Anterior cingulate cortex (tissue), 58 donors: Measurements from ENCODE around the gene POLA1.

Experiments used
- DNase-seq, 58 donors: peaks; one replicate each; lab custom pipeline; 2025; lab: John Stamatoyannopoulos, UW

Gene POLA1

DNA sequence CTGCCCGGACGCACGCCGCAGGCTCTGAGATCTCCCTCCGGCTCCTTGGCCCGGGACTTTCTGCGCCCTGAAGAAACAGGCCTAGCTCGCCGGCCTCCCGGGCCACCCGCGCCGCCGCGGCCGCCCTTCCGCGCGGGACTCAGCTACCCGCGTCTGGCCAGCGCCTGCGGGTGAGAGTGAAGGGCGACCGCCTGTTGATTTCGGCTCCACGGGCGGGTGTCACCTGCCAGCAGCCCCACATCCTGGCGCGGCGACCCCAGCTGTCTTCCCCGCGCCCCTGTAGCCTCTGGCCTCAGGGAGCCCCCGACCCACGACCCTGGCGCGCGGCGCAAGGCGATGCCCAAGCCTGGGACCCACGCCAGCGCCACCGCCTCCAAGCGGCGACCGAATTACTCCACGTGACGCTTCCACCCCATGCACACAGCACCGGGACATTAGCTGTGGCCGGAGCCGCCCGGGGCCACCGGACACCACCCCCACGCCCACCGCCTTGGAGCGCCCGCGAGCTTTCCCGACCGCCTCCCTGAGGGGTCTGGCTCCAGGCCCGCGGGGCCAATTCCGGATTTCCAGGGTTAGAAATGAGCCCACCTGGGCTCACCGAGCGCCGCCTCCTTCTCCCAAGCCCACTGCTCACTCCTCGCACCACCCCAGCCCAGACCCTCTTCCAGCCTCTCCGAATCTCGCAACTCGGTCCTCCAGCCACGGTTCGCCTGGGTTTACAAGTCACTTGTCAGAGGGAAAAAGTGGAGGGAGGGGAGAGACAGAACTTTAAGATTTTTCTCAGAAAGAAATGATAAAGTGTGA is 311.9 kb downstream of the POLA1 start:
- DNase-seq = peak in 11 of 58 donors; percentile 1 to 49 (median 14)

DNA sequence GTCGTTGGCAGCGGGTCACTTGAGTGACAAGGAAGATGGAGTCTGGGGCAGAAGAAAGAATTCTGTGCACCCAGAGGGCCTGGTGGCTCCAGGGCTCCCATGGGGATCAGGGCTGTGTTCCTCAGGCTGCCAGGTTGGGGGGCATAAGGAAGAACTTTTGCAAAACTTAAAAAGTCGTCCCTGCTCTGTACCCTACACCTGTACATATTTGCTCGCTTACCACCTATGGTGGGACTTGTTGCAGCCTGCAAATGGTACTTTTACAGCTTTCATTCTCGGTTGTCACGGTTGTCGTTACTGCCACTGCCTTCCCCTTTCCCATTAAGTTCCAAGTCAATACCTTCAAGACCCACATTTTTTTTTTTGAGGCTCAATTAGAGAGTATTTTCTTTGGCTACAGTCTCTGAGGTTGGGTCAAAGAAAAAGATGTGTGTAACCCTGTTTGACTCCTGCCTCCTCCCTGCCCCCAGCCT is 312.9 kb downstream of the POLA1 start:
- no peak for DNase-seq

DNA sequence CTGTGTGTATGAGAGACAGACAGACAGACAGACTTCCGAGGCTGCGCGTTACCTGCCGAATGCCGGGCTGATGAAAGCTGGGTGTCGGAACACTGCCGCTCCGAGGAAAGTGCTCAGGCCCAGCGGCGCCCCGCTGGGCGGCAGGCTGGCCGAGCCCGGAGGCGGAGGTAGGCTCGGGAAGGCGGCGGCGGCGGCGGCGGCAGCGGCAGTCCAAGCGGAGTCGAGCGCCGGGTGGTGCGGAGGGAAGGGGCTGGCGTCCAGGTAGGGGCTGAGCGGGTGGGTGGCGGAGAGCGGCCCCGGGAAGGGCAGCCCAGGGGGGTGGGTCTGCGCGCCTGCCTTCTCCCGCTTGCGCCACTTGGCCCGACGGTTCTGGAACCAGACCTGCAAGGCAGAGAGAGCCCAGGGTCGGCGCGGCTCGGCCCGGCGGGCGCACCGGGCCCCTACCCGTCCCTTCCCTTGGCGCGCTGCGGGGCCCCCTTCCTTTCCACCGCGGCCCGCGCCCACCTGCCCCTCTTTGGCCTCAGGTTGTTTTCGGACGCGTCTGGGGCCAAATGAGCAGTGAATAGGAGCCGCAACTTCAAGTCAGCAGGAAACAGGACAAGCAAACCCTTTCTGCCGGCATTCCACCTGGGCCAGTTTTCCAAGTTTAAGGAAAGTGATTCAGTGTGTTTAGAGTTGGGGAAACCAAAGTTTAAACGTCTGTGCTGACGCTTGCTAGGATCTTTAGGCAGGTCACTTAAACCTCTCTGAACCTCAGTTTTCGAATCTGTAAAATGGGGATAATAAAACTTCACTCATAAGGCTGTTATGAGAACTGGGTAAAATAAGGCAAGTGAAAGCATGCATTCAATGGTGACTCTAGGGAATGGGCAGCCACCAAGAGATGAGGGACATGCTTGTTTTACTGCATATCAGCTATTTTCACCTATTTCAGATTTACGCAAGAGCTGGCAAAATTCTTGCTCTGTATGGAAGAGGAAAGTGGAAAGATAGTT is 313.6 kb downstream of the POLA1 start:
- no peak for DNase-seq

DNA sequence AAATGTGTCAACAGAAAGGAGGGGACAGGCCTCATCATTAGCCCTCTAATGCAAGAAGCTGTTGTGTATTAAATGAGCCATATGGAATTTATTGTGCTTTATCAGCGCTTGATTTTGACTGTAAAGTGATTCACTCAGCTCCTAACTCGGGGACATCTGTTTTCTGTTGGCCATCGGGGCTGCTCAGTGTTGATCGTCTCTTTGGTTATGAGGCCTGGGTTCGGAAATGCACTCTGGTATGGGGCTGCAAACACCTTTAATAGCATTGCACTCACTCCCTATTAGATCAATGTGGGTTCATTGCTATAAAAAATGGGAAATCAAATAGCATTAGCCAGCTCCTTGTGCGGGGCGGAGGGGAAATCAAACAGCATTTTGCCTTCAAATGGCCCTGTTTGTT is 315.7 kb downstream of the POLA1 start:
- DNase-seq = no peak

DNA sequence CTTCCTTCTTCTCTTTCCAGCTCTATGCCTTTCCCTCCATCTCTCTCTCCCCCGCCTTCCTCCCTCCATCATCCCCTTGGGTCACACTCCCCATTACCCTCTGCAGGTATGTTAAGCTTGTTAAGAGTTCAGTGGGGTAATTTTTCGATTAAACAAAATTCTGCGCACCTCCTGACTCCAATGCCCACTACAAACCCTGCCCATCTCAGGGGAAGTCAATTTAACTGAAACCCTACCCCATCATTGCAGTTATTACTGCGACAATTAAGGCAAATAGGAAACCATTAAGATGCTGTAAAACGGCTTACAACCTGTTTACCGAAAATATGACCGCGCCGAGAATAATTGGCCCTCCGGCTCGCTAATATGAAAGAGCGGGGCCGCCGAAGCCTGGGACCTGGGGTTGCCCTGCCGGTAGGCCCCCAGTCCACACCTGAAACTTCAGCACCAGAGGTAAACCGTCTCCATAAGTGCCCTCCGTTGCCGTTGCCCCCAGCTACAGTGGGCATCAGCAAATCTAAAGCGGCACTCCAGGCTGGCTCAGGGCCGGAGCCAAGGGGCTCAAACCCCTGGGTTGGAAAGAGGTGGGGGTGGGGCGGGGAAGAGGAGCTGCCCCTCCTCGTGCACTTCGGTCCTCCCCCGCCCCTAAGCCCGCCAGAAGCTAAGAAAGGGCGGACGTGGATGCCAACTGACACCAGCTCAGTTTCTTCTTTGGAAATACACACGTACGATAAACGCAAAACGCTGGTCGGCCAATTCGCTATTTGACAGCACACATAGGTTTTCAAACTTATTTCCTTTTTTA is 317.3 kb downstream of the POLA1 start:
- DNase-seq = no peak

DNA sequence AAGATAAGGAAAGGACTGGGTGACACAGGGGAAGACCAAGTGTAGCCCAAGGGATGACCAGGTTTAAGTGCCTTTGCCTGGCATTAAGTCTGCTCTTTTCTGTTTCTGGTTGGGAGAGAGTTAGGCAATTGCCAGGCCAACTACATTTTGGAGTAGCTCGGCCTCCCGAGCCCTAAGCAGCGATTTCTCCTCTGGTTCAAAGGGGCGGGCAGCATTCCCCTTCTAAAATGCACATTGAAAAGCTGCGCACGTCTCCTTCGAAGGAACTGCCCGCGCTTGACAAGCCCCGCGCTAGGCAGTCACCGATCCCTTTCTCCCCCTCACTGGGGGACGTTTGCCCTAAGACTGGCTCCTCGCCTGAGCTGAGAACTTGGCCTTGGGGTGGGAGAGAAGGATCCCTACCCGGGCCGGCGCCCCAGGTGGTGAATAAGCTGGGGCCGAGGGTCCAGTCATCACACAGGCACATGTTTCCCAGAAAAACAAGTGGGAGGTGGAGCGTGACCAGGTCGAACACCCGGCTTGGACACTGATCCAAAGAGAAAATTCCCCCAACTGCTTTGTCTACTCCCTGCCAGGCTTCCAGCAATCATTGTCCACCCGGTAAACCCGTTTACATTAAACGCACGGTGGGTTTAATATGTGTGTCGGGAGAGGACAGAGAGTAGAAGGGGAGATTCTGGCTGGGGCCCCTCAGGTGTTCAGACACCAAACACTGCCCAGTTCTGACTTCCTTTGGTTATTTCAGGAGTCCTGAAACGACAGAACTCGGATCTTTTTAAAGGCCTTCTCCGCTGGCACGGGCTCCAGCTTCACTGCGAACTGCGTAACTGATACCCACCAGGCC is 318.1 kb downstream of the POLA1 start:
- DNase-seq = peak in 10 of 58 donors; percentile 5 to 38 (median 12)

DNA sequence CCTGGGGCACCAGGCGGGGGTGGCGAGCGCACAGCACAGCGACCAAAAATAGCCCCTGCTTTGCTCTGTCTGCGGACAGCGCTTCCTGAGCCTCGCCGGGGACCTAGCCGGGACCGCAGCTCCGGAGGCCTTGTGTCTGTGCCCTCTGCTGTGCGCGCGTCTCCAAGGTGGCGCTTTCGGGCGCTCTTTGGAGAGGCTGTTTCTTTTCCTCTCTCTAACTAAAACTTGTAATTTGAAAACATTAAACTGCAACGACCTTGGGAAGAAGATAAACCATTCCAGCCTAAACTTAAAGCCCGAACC is 318.7 kb downstream of the POLA1 start:
- DNase-seq = no peak

DNA sequence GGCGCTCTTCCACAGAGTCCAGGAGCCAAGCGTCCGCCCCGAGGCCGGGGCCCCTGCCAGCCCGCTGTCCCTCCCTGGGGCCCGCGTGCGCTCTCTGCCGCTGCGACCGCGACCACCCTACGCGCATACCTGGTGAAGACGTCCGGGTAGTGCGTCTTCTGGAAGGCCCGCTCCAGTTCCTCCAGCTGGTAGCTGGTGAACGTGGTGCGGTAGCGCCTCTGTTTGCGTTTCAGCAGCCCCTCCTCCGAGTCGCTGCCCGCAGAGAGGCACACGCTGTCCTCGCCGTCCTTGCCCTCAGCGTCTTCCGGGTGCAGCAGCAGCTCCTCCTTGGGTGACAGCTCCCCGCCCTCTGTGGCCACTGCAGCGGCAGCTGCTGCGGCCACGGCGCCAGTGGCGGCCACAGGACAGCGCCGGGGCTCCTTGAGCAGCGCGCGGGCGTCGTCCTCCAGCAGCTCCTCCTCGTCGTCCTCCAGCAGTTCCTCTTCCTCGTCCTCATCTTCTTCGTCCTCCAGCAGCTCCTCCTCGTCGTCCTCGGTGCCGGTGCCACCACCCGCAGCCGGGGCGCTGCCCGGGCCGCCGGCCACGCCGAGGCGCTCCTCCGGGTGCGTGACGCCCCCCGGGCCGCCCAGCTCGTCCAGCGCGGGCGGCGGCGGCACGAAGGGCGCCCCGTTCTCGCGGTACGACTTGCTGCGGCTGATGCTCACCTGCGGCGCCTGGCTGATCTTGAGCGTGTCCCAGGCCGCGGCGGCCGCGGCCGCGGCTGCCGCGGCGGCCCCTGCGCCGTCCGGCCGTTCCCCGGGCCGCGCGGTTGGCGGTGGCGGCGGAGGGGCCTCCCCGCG is 319.3 kb downstream of the POLA1 start:
- DNase-seq = no peak

DNA sequence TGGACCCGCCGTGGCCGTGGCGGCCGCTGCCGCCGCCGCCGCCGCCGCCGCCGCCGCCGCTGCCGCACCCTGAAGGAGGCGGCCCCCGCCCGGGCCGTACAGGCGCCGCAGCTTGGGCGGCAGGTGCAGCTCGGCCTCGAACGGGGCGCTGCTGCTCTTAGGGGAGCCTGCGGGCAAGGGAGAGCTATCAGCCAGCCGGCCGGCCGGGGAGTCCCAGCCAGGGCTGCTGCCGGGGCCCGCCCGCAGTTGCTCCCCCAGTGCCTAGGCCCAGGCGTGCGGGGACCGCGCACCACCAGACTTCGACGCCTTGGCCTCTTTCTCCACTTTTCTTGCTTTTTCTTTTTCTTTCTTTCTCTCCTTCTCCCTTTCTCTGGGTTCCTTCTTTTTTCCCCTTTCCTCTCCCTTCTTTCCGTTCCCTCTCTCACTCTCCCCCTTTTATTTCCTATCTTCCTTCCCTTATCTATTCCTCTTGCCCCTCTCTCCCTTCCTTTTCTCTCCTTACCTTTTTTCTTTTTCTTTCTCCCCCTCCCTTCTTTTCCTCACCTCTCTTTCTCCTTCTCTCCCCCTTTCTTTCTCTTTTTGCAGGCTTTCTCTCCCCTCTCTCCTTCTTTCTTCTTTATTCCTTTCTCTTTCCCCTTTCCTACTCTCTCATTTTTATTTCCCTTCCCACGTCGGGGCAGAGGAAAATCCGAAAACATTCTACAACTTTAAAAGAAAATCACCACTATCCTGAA is 320.1 kb downstream of the POLA1 start:
- DNase-seq = no peak

DNA sequence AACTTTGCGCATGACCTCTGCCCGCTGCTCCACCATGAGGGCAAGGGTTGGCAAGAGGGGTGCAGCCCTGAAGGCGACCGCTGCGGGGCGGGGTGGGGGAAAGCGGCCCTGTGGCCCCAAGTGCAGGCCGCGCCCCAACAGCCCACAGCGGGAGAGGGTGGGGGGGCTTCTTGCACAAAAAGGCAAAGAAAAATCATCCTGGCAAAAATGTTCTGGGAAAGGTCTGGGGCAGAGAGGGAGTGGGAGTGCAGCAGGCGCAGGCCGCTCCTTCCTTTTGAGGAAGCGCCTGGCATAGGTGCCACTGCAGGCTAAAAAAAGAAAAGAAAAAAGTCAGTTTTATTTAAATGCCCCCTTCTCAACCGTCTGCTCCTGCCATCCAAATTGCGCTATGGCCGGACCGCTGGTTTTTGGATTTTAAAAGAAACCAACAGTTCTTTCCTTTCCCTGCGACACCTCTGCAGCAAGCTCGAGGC is 320.7 kb downstream of the POLA1 start:
- DNase-seq = no peak

DNA sequence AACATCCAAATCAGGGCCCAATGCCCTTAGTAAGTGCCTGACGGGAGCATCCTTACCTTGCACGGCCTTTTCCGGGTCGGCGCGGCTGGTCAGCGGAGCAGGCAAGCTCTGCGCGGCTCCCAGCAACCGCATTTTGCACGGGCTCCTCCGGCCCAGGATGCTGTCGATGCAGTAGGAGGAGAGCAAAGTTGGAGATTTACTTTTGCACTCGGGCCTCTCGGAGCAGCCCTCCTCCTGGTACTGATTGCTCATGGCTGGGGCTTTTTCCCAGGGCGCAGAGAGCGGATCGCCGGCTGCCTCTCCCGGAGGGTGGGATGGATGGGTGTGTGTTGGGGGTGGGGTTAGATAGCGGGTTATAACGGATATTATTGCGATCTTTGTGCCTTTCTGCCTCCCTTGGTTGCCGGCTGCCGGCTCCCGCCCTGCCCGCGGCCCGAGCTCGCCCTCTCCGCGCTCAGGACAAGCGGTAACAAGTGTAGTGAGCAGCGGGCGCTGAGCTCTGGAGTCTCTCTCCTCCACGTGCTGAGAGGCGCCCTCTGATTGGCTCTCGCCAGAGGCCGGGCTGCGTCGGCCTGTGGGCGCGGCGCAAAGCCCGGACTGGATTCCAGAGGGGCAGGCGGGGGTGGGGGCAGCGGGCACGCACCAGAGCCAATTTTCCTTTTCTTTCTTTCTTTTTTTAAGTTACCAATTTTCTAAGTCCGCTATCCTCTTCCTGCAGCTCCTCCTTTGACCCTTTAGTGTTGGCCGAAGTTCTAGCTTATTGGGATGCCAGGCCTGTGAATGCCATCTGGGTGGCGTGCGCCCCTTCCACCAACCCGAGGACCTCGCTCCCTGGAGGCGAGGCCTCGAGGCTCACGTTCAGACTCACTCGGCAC is 322.0 kb downstream of the POLA1 start, which contains the start of gene ARX:
ARX (minus strand) TSS at position 480 of the 875 bp plus-strand sequence; CDS start at position 252, 228 bp downstream.
- peak in 54 of 58 donors; percentile 2 to 75 (median 45) for DNase-seq

DNA sequence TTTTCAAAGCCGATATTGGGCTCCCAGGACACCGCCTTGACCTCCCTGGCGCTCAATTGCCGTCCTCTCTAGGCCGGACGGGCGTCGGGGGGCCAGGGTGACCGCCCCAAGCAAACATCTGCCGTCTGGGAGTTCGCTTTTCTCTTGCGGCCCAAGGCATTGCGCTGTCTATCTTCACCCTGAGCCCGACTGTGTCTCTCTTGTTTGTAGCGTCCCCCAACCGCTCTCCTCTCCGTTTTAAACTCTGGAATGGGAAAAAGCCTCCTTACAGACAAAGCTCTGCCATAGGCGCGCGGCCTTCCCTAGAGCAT is 322.6 kb downstream of the POLA1 start:
- DNase-seq = no peak

DNA sequence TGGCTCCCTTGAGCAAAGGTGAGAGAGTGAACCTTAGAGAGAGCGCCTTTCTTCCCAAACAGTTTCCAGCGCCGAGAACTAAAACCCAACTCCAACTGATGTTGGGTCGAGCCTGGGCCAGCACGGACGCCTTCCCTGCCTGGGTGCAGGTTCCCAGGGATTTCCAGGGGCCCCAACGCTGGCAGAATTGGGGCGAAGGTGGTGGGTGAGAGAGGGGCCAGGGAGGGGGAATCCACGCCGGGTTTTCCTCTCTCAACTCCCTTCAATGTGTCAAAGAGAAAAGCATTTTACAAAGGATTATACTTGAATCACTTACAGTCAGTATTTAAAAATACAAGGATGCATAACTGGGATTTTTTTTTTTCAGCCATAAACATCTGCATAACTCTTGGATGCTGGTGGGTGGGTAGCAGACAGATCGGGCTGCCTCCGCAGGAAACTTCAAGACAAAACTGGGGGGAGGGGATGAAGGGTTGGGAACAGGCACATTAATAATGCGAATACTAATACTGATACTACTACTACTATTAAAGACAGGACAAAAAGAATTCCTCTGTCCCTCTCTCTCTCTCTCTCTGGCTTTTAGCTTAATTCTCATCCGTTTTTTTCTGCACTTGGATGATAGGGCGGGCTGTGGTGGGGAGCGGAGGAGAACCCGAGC is 323.4 kb downstream of the POLA1 start:
- no peak for DNase-seq

DNA sequence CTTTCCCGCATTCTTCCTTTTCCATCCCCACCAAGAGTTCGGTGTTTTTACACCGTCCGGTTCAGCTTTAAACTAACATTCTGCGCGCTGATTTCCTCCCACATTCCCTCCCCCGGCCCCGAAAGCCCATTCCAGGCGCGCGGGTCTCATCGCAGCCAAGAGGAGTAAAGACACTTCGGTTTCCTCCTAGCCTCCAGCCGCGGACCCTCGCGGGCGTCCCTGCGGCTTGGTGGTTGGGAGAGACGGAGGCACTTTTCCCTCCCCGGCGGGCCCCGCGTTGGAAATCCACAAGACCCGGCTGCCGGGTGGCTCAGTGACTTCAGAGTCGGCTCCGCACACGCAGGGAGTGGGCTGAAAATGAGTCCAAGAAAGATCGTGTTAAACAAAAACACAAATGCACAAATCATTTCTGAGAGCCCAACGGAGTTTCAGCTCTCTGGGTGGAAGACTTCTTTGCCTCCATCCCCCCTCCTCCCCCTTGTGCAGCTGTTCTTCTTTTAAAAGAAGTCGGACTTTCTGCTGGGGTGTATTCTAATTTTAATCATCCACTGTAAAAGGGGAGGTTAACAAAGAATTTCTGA is 324.0 kb downstream of the POLA1 start:
- DNase-seq = peak in 9 of 58 donors; percentile 1 to 12 (median 3)

DNA sequence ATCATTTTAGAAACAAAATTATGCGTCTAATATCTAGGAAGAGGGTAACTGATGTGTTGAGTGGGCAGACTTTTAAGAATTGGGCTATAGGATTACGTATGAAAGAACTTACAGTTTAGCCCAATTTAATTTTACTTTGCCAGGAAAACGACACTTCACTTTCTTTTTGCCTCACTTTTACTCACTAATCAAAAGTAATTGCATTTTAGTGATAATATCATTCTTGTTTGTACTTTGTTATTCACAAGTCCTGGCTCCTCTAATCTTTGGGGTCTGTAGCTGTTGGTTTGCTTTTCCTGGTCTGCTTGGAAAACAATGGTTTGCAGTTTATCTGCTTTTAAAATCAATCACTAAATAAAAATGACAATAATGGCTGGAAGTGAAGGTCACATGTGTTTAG is 325.0 kb downstream of the POLA1 start:
- DNase-seq = no peak
